ENCODE data around the gene UPF2. TPM values are rescaled to one million over a fixed set of nuclear protein-coding genes. Genes with fewer than 3 reads are reported as not detected.

UPF2 gene
- total RNA-seq, 6 donors from 2014 or later: 16.0 to 44.0 (median 17.3) TPM

GRCh38 chr10:11879387-11880094 is 163.1 kb downstream of the UPF2 start:
- Histone ChIP-seq H3K4me3 (no peak overlapping the region), H3K27ac (no peak overlapping the region), H3K27me3 (no peaks in the 10 kb centered on the region), H3K4me1 (peaks cover 19 to 28% (median 21%) of the 10 kb centered on the region in 4 donors), H3K9me3 (no peaks in the 10 kb centered on the region), H3K36me3 (no peaks in the 10 kb centered on the region)
- no peak for TF ChIP-seq POLR2A (IDR thresholded peaks at IDR 0.05)
- TF ChIP-seq, protein P1, sequence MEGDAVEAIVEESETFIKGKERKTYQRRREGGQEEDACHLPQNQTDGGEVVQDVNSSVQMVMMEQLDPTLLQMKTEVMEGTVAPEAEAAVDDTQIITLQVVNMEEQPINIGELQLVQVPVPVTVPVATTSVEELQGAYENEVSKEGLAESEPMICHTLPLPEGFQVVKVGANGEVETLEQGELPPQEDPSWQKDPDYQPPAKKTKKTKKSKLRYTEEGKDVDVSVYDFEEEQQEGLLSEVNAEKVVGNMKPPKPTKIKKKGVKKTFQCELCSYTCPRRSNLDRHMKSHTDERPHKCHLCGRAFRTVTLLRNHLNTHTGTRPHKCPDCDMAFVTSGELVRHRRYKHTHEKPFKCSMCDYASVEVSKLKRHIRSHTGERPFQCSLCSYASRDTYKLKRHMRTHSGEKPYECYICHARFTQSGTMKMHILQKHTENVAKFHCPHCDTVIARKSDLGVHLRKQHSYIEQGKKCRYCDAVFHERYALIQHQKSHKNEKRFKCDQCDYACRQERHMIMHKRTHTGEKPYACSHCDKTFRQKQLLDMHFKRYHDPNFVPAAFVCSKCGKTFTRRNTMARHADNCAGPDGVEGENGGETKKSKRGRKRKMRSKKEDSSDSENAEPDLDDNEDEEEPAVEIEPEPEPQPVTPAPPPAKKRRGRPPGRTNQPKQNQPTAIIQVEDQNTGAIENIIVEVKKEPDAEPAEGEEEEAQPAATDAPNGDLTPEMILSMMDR (IDR thresholded peaks at IDR 0.05): no peak
- no peak for TF ChIP-seq POLR2AphosphoS5 (IDR thresholded peaks at IDR 0.05)
- TF ChIP-seq EP300 (IDR thresholded peaks at IDR 0.05): no peak
- WGBS, 2 donors: 73 to 87% methylated on average over 10 to 14 of the region's 15 CpGs
- ATAC-seq (ENCODE audit: low FRiP score in 2 of 2) (no peak), DNase-seq (peak in 1 of 2 donors; percentile 58)

DNA sequence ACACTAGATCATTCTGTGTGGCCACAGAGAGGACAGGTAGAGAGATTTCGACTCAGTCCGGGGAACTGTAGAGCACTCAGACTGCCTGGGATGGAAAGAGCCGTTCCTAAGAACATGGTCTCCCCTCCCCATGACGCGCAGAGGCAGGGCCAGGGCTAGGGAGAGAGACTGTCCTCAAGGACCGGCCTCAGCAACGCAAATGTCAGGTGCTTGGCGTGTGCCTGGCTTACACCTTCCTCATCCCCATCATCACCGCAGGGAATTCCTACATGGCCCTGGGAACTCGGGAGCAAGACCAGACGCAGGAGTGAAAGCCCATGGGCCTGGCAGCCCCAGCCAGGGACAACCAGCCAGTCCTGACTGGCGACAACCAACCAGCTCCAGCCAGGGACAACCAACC is 163.8 kb downstream of the UPF2 start:
- no peak for ATAC-seq (ENCODE audit: low FRiP score in 2 of 2)
- Histone ChIP-seq H3K27ac (no peak overlapping the region), H3K4me3 (no peak overlapping the region), H3K36me3 (no peaks in the 10 kb centered on the region), H3K4me1 (peaks cover 19 to 36% (median 25%) of the 10 kb centered on the region in 4 donors), H3K9me3 (no peaks in the 10 kb centered on the region), H3K27me3 (no peaks in the 10 kb centered on the region)
- WGBS, 2 donors: 85 to 100% methylated on average over 3 to 12 of the region's 12 CpGs
- TF ChIP-seq POLR2AphosphoS5 (IDR thresholded peaks at IDR 0.05): no peak
- TF ChIP-seq POLR2A (IDR thresholded peaks at IDR 0.05): no peak
- no peak for TF ChIP-seq EP300 (IDR thresholded peaks at IDR 0.05)
- TF ChIP-seq, protein P1 (IDR thresholded peaks at IDR 0.05): no peak
- DNase-seq: no peak

- H3K36me3 ChIP-seq: no peaks in the 10 kb centered on the region
- DNase-seq: no peak
- no peak for ATAC-seq (ENCODE audit: low FRiP score in 2 of 2)
- H3K4me3 ChIP-seq: no peak overlapping the region
- 75 to 89% methylated on average over 3 to 13 of the region's 13 CpGs for WGBS, 2 donors
- TF ChIP-seq, protein P1 (IDR thresholded peaks at IDR 0.05): no peak
- TF ChIP-seq POLR2A (IDR thresholded peaks at IDR 0.05) (no peak), POLR2AphosphoS5 (IDR thresholded peaks at IDR 0.05) (no peak), EP300 (IDR thresholded peaks at IDR 0.05) (no peak)
- no peaks in the 10 kb centered on the region for H3K27me3 ChIP-seq
- H3K27ac ChIP-seq: peak overlapping the region in 3 of 4 donors; percentile 77 to 81 (median 78)
- H3K4me1 ChIP-seq: peaks cover 19 to 38% (median 25%) of the 10 kb centered on the region in 4 donors
- H3K9me3 ChIP-seq: no peaks in the 10 kb centered on the region
Measured at GRCh38 chr10:11877591-11877905, 165.1 kb downstream of the UPF2 start.

GRCh38 chr10:11876805-11877590 is 165.6 kb downstream of the UPF2 start:
- Histone ChIP-seq H3K4me3 (no peak overlapping the region), H3K36me3 (no peaks in the 10 kb centered on the region), H3K27ac (peak overlapping the region; percentile 77 to 83 (median 80)), H3K9me3 (no peaks in the 10 kb centered on the region), H3K27me3 (no peaks in the 10 kb centered on the region), H3K4me1 (peaks cover 19 to 38% (median 25%) of the 10 kb centered on the region in 4 donors)
- DNase-seq (no peak), ATAC-seq (ENCODE audit: low FRiP score in 2 of 2) (no peak)
- no peak for TF ChIP-seq EP300 (IDR thresholded peaks at IDR 0.05)
- no peak for TF ChIP-seq POLR2A (IDR thresholded peaks at IDR 0.05)
- TF ChIP-seq POLR2AphosphoS5 (IDR thresholded peaks at IDR 0.05): no peak
- TF ChIP-seq, protein P1 (IDR thresholded peaks at IDR 0.05): no peak
- WGBS, 2 donors: 90 to 92% methylated on average over 19 of the region's 19 CpGs
